Tibial artery (tissue), 4 donors: ENCODE measurements around the gene ST3GAL4.

Experiments
- DNase-seq, 2 donors: peaks; one replicate each; pipeline ENCODE4 v3.0.0-alpha.2; 2019
- H3K27ac ChIP-seq, 2 donors: fragments of 200-600 bp; sonication (generic) in 1 of 2; 1 replicate in 1 of 2; 2 replicates in 1 of 2; pipeline ENCODE4 v1.5.1; 2018 to 2019; ENCODE audit warnings: mild to moderate bottlenecking in 1 of 2
- H3K27me3 ChIP-seq, 2 donors: fragments of 200-600 bp; sonication (generic) in 1 of 2; one replicate each; pipeline versions ENCODE4 v1.5.1 to v1.6.0; 2016 to 2019
- H3K36me3 ChIP-seq, 3 donors: fragments of 200-600 bp; sonication (generic) in 2 of 3; one replicate each; pipeline ENCODE4 v1.5.1; 2016 to 2019; ENCODE audit warnings: mild to moderate bottlenecking in 2 of 3
- H3K4me1 ChIP-seq, 4 donors: fragments of 200-600 bp; sonication (generic) in 2 of 4; 1 replicate in 3 of 4; 2 replicates in 1 of 4; pipeline ENCODE4 v1.5.1; 2016 to 2019
- H3K4me3 ChIP-seq, 2 donors: fragments of 200-600 bp; sonication (generic) in 1 of 2; 1 replicate in 1 of 2; 2 replicates in 1 of 2; pipeline ENCODE4 v1.5.1; 2018 to 2019; ENCODE audit warnings: mild to moderate bottlenecking in 2 of 2
- H3K9me3 ChIP-seq, 3 donors: fragments of 200-600 bp; sonication (generic) in 1 of 3; one replicate each; pipeline ENCODE4 v1.5.1; 2016 to 2019
- intact Hi-C: fragments of 100-400 bp; cut with DNase I; formaldehyde crosslinking; loops from one replicate; pipeline ENCODE4 v1.15.0; 2023; ENCODE audit warnings: low total_unique reads
- TF ChIP-seq, protein P1 (sequence below), 2 experiments: fragments of 200-600 bp in 1 of 2; fragments of 450-650 bp in 1 of 2; IDR thresholded peaks; one replicate each; pipeline ENCODE4 v1.5.1; 2017 to 2019; ENCODE audit warnings: antibody characterized with exemption in 2 of 2, mild to moderate bottlenecking in 1 of 2, moderate library complexity in 1 of 2

ST3GAL4 gene

DNA sequence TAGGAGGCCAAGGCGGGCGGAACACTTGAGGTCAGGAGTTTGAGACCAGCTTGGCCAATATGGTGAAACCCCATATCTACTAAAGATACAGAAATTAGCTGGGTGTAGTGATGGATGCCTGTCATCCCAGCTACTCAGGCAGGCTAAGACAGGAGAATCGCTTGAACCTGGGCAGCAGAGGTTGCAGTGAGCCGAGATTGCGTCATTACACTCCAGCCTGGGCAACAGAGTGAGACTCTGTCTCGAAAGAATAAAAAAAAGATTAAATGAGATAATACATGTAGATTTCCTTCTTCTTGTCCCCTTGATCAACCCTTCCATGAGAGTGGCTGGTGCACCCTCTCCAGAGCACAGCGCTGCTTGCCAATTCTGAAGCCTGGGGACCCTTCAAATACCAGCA, 106.9 kb downstream of the ST3GAL4 start:
- intact Hi-C loops, result no loop called here
- TF ChIP-seq, protein P1, sequence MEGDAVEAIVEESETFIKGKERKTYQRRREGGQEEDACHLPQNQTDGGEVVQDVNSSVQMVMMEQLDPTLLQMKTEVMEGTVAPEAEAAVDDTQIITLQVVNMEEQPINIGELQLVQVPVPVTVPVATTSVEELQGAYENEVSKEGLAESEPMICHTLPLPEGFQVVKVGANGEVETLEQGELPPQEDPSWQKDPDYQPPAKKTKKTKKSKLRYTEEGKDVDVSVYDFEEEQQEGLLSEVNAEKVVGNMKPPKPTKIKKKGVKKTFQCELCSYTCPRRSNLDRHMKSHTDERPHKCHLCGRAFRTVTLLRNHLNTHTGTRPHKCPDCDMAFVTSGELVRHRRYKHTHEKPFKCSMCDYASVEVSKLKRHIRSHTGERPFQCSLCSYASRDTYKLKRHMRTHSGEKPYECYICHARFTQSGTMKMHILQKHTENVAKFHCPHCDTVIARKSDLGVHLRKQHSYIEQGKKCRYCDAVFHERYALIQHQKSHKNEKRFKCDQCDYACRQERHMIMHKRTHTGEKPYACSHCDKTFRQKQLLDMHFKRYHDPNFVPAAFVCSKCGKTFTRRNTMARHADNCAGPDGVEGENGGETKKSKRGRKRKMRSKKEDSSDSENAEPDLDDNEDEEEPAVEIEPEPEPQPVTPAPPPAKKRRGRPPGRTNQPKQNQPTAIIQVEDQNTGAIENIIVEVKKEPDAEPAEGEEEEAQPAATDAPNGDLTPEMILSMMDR (IDR thresholded peaks at IDR 0.05), result no peak
- Histone ChIP-seq H3K4me1 (peaks cover 0 to 7% (median 4%) of the 10 kb centered on the region in 4 donors), H3K4me3 (no peak overlapping the region), H3K9me3 (no peaks in the 10 kb centered on the region), H3K27ac (no peak overlapping the region), H3K36me3 (no peaks in the 10 kb centered on the region), H3K27me3 (peaks cover 0 to 39% of the 10 kb centered on the region in 2 donors)
- DNase-seq, result no peak
